GM23338 (cell line): Measurements from ENCODE around the gene CREB1. TPM values are rescaled to one million over a fixed set of nuclear protein-coding genes. Genes with fewer than 3 reads are reported as not detected.

Experiments used
- ATAC-seq: fragments of 200-7000 bp; cut with Tn5 transposase; 3 replicates; pipeline ENCODE4 v1.9.1; 2020
- DNase-seq: peaks from one replicate; pipeline ENCODE4 v3.0.0-alpha.2; 2015; ENCODE audit warnings: low spot score
- H2AFZ ChIP-seq: fragments of 200-600 bp; sonication (generic); 2 replicates; pipeline ENCODE4 v1.8.0; 2016; ENCODE audit warnings: antibody characterized with exemption, mild to moderate bottlenecking, moderate library complexity
- H3F3A ChIP-seq: fragments of 200-600 bp; sonication (generic); replicated peaks from 2 replicates; pipeline ENCODE4 v1.8.0; 2017; ENCODE audit warnings: antibody characterized with exemption, mixed run types, low read depth
- H3K27ac ChIP-seq: fragments of 200-600 bp; sonication (generic); 2 replicates; pipeline ENCODE4 v1.6.1; 2016; ENCODE audit warnings: low read depth
- H3K27me3 ChIP-seq: fragments of 200-600 bp; sonication (generic); 2 replicates; pipeline ENCODE4 v1.8.0; 2016; ENCODE audit warnings: mild to moderate bottlenecking, mixed run types, moderate library complexity; ENCODE audit not compliant: insufficient read depth
- H3K36me3 ChIP-seq: fragments of 200-600 bp; sonication (generic); 2 replicates; pipeline ENCODE4 v1.8.0; 2016; ENCODE audit warnings: mild to moderate bottlenecking; ENCODE audit not compliant: insufficient read depth
- H3K4me1 ChIP-seq: fragments of 200-600 bp; sonication (generic); 2 replicates; pipeline ENCODE4 v1.8.0; 2016; ENCODE audit warnings: mild to moderate bottlenecking, moderate library complexity; ENCODE audit not compliant: insufficient read depth
- H3K4me2 ChIP-seq: fragments of 200-600 bp; sonication (generic); 2 replicates; pipeline ENCODE4 v1.7.1; 2017; ENCODE audit warnings: mixed run types
- H3K4me3 ChIP-seq: fragments of 200-600 bp; sonication (generic); 2 replicates; pipeline ENCODE4 v1.6.1; 2016; ENCODE audit warnings: mixed run types
- H3K79me2 ChIP-seq: fragments of 200-600 bp; sonication (generic); replicated peaks from 2 replicates; pipeline ENCODE4 v1.8.0; 2017; ENCODE audit warnings: mild to moderate bottlenecking; ENCODE audit not compliant: insufficient read depth
- H3K9me2 ChIP-seq: fragments of 200-600 bp; sonication (generic); 2 replicates; pipeline ENCODE4 v1.8.0; 2017; ENCODE audit not compliant: insufficient read depth
- H4K20me1 ChIP-seq: fragments of 200-600 bp; sonication (generic); replicated peaks from 2 replicates; pipeline ENCODE4 v1.8.0; 2017; ENCODE audit warnings: mild to moderate bottlenecking; ENCODE audit not compliant: insufficient read depth
- H3K27ac Mint-ChIP-seq: 2 replicates; pipeline ENCODE4 v1.8.0; 2020; ENCODE audit warnings: inconsistent platforms, mild to moderate bottlenecking, moderate library complexity, mixed read lengths
- H3K27me3 Mint-ChIP-seq: 3 replicates; pipeline ENCODE4 v1.8.0; 2022; ENCODE audit warnings: low read depth, mild to moderate bottlenecking, moderate library complexity, mixed read lengths, inconsistent platforms; ENCODE audit not compliant: insufficient read depth, poor library complexity
- H3K36me3 Mint-ChIP-seq: 3 replicates; pipeline ENCODE4 v1.8.0; 2021; ENCODE audit warnings: low read depth, mild to moderate bottlenecking, inconsistent platforms, moderate library complexity, mixed read lengths
- H3K4me1 Mint-ChIP-seq: 3 replicates; pipeline ENCODE4 v1.8.0; 2020; ENCODE audit warnings: mild to moderate bottlenecking, inconsistent platforms, mixed read lengths
- H3K4me3 Mint-ChIP-seq: 3 replicates; pipeline ENCODE4 v1.8.0; 2021; ENCODE audit warnings: moderate library complexity, mild to moderate bottlenecking, inconsistent platforms, mixed read lengths
- H3K9me3 Mint-ChIP-seq: 3 replicates; pipeline ENCODE4 v1.8.0; 2020; ENCODE audit warnings: moderate library complexity, mild to moderate bottlenecking, inconsistent platforms, mixed read lengths
- CREB1 ChIP-seq: fragments of 250-450 bp; sonication (Bioruptor Pico); IDR thresholded peaks from 2 replicates; pipeline ENCODE4 v1.5.0; 2020; ENCODE audit warnings: low read depth, mild to moderate bottlenecking, moderate library complexity
- CTCF ChIP-seq, 2 experiments: fragments of 200-600 bp in 1 of 2; sonication (generic) in 1 of 2; conservative IDR thresholded peaks; 2 replicates each; pipeline versions ENCODE4 v1.5.1 to v1.6.1; 2016 to 2017; ENCODE audit warnings: antibody characterized with exemption in 2 of 2, low read depth in 2 of 2, mild to moderate bottlenecking in 2 of 2, moderate library complexity in 1 of 2
- NANOG ChIP-seq: IDR thresholded peaks from 2 replicates; pipeline ENCODE4 v1.6.1; 2016; ENCODE audit warnings: antibody characterized with exemption, borderline replicate concordance
- POLR2AphosphoS5 ChIP-seq: IDR thresholded peaks from 2 replicates; pipeline ENCODE4 v1.6.1; 2016; ENCODE audit warnings: antibody characterized with exemption, low read depth
- STAT1 ChIP-seq: IDR thresholded peaks from one replicate; pipeline ENCODE4 v1.6.1; 2016; ENCODE audit warnings: antibody characterized with exemption; ENCODE audit not compliant: unreplicated experiment
- ZNF331 ChIP-seq: fragments of 250-450 bp; sonication (Bioruptor Pico); IDR thresholded peaks from 2 replicates; pipeline ENCODE4 v1.5.0; 2020; ENCODE audit warnings: low read depth, mild to moderate bottlenecking, moderate library complexity
- polyA plus RNA-seq: library from polyadenylated mRNA; unstranded; fragments of >200 nt; fragmentation: Nextera tagmentation; extraction: Ambion mirVana; gene quantifications from 2 replicates; pipeline ENCODE4 v1.2.1, GENCODE V29; 2016
- total RNA-seq: library from RNA; depleted of rRNA; stranded (reverse); fragments of >200 nt; shearing (Covaris generic); gene quantifications from 2 replicates; pipeline ENCODE4 v1.2.3, GENCODE V29; 2014
- TF ChIP-seq, protein P1 (sequence below): fragments of 250-450 bp; sonication (Bioruptor Pico); IDR thresholded peaks from 2 replicates; pipeline ENCODE4 v1.5.0; 2020; ENCODE audit warnings: mild to moderate bottlenecking, moderate library complexity

CREB1 gene
- total and polyA plus RNA-seq, 2 experiments from 2014 or later = 40.3 to 104 TPM

DNA sequence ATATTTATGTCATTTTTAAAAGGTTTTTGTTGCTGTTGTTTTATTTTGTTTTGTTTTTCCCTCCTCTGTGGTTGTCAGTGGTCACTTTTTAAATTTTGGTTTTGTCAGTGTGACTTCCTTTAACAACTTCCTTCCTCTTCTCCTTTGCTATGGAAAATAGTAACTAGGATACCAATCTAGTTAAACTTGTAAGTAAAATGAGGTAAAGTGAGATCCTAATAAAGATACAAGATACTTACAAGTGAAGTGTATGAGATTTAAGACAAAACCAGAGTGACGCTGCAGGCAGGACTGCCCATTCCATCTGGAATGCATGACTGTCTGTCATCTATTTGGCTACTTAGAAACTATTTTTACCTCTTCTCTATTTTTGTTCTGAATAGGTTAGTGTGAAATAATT lies 30.6 kb upstream of the CREB1 start (continued):
- TF ChIP-seq, protein P1, sequence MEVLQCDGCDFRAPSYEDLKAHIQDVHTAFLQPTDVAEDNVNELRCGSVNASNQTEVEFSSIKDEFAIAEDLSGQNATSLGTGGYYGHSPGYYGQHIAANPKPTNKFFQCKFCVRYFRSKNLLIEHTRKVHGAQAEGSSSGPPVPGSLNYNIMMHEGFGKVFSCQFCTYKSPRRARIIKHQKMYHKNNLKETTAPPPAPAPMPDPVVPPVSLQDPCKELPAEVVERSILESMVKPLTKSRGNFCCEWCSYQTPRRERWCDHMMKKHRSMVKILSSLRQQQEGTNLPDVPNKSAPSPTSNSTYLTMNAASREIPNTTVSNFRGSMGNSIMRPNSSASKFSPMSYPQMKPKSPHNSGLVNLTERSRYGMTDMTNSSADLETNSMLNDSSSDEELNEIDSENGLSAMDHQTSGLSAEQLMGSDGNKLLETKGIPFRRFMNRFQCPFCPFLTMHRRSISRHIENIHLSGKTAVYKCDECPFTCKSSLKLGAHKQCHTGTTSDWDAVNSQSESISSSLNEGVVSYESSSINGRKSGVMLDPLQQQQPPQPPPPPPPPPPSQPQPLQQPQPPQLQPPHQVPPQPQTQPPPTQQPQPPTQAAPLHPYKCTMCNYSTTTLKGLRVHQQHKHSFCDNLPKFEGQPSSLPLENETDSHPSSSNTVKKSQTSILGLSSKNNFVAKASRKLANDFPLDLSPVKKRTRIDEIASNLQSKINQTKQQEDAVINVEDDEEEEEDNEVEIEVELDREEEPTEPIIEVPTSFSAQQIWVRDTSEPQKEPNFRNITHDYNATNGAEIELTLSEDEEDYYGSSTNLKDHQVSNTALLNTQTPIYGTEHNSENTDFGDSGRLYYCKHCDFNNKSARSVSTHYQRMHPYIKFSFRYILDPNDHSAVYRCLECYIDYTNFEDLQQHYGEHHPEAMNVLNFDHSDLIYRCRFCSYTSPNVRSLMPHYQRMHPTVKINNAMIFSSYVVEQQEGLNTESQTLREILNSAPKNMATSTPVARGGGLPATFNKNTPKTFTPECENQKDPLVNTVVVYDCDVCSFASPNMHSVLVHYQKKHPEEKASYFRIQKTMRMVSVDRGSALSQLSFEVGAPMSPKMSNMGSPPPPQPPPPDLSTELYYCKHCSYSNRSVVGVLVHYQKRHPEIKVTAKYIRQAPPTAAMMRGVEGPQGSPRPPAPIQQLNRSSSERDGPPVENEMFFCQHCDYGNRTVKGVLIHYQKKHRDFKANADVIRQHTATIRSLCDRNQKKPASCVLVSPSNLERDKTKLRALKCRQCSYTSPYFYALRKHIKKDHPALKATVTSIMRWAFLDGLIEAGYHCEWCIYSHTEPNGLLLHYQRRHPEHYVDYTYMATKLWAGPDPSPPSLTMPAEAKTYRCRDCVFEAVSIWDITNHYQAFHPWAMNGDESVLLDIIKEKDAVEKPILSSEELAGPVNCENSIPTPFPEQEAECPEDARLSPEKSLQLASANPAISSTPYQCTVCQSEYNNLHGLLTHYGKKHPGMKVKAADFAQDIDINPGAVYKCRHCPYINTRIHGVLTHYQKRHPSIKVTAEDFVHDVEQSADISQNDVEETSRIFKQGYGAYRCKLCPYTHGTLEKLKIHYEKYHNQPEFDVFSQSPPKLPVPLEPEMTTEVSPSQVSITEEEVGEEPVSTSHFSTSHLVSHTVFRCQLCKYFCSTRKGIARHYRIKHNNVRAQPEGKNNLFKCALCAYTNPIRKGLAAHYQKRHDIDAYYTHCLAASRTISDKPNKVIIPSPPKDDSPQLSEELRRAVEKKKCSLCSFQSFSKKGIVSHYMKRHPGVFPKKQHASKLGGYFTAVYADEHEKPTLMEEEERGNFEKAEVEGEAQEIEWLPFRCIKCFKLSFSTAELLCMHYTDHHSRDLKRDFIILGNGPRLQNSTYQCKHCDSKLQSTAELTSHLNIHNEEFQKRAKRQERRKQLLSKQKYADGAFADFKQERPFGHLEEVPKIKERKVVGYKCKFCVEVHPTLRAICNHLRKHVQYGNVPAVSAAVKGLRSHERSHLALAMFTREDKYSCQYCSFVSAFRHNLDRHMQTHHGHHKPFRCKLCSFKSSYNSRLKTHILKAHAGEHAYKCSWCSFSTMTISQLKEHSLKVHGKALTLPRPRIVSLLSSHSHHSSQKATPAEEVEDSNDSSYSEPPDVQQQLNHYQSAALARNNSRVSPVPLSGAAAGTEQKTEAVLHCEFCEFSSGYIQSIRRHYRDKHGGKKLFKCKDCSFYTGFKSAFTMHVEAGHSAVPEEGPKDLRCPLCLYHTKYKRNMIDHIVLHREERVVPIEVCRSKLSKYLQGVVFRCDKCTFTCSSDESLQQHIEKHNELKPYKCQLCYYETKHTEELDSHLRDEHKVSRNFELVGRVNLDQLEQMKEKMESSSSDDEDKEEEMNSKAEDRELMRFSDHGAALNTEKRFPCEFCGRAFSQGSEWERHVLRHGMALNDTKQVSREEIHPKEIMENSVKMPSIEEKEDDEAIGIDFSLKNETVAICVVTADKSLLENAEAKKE (CRISPR knock-in tag) = no peak
- TF ChIP-seq CTCF (conservative IDR thresholded peaks at IDR 0.05; ENCODE audit: low read depth in 2 of 2) (no peak), STAT1 (no peak)

- Histone ChIP-seq H3K27me3 (no peaks in the 10 kb centered on the region), H3K4me1 (peaks cover 35% of the 10 kb centered on the region), H3K4me2 (no peak overlapping the region), H4K20me1 (no peaks in the 10 kb centered on the region), H3K9me2 (no peaks in the 10 kb centered on the region), H3K4me3 (no peak overlapping the region), H3F3A (0 out of 2 replicates have a peak, but pooled peaks cover 5% of the 10 kb centered on the region), H3K79me2 (no peaks in the 10 kb centered on the region), H3K36me3 (no peaks in the 10 kb centered on the region), H2AFZ (no peak overlapping the region), H3K27ac (no peak overlapping the region)
- ATAC-seq (no peak), DNase-seq (no peak)
- H3K36me3 Mint-ChIP-seq = no peaks in the 10 kb centered on the region
- no peak overlapping the region for H3K4me3 Mint-ChIP-seq
- H3K4me1 Mint-ChIP-seq = peaks cover 48% of the 10 kb centered on the region
- no peak overlapping the region for H3K27ac Mint-ChIP-seq
- peaks cover 7% of the 10 kb centered on the region for H3K27me3 Mint-ChIP-seq
- H3K9me3 Mint-ChIP-seq = no peaks in the 10 kb centered on the region
- TF ChIP-seq CREB1 (CRISPR knock-in tag) (no peak), NANOG (no peak), STAT1 (no peak), ZNF331 (CRISPR knock-in tag) (no peak), POLR2AphosphoS5 (no peak)
- TF ChIP-seq, protein P1 (CRISPR knock-in tag) = no peak
These were observed 27.8 kb upstream of the CREB1 start for GRCh38 chr2:207501802-207502576.
